T-helper 1 cell treated with Interleukin-12 subunit alpha and Interleukin-12 subunit beta and Interleukin-4 antibody, amounts not matched to agents 30 μg/mL and 1 μg/mL, for 36 hours (primary cell): ENCODE measurements around the gene BRCA2.

Source experiments
- H3K27ac Mint-ChIP-seq: one replicate; pipeline ENCODE4 v1.8.0; 2021; ENCODE audit warnings: mild to moderate bottlenecking, mixed read lengths
- H3K27me3 Mint-ChIP-seq: one replicate; pipeline ENCODE4 v1.8.0; 2021; ENCODE audit warnings: low read depth, mixed read lengths
- H3K36me3 Mint-ChIP-seq: one replicate; pipeline ENCODE4 v1.8.0; 2021; ENCODE audit warnings: low read depth, mixed read lengths
- H3K4me1 Mint-ChIP-seq: one replicate; pipeline ENCODE4 v1.8.0; 2021; ENCODE audit warnings: low read depth, mixed read lengths
- H3K4me3 Mint-ChIP-seq: one replicate; pipeline ENCODE4 v1.8.0; 2021; ENCODE audit warnings: mild to moderate bottlenecking, moderate library complexity, mixed read lengths
- H3K9me3 Mint-ChIP-seq: one replicate; pipeline ENCODE4 v1.8.0; 2021; ENCODE audit warnings: mixed read lengths

BRCA2 gene

GRCh38 chr13:32390048-32390447 is 74.7 kb downstream of the BRCA2 start:
- no peaks in the 10 kb centered on the region for H3K27me3 Mint-ChIP-seq
- no peak overlapping the region for H3K27ac Mint-ChIP-seq
- peaks cover 8% of the 10 kb centered on the region for H3K4me1 Mint-ChIP-seq
- peaks cover 8% of the 10 kb centered on the region for H3K36me3 Mint-ChIP-seq
- no peak overlapping the region for H3K4me3 Mint-ChIP-seq
- no peaks in the 10 kb centered on the region for H3K9me3 Mint-ChIP-seq

DNA sequence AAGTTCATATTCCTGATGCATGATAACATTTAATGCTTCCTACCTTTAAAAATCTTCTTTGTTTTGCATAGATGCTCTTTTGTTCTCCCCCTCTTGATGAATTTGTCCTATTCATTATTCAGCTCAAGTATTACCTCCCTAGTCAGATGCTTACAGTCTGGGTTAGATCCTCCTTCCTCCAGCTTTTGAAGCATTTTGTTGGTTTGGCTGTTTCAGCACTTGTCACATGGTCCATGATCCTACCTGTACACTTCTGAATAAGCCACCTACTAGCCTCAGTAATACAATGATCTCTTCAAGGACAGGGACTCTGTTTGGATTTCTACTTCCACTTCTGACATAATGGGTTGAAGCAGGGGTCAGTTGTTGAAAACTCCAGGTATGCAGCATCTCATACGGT is 75.2 kb downstream of the BRCA2 start:
- Mint-ChIP-seq H3K4me1 (peaks cover 8% of the 10 kb centered on the region), H3K27me3 (no peaks in the 10 kb centered on the region), H3K9me3 (no peaks in the 10 kb centered on the region), H3K27ac (no peak overlapping the region), H3K36me3 (peaks cover 8% of the 10 kb centered on the region), H3K4me3 (no peak overlapping the region)

GRCh38 chr13:32391101-32391619 is 75.9 kb downstream of the BRCA2 start:
- H3K4me3 Mint-ChIP-seq = no peak overlapping the region
- H3K27ac Mint-ChIP-seq = no peak overlapping the region
- peaks cover 8% of the 10 kb centered on the region for H3K4me1 Mint-ChIP-seq

GRCh38 chr13:32403108-32403507 is 87.8 kb downstream of the BRCA2 start:
- no peak overlapping the region for H3K4me3 Mint-ChIP-seq
- H3K27me3 Mint-ChIP-seq = no peaks in the 10 kb centered on the region
- H3K27ac Mint-ChIP-seq = no peak overlapping the region
- H3K36me3 Mint-ChIP-seq = peaks cover 46% of the 10 kb centered on the region
- peaks cover 10% of the 10 kb centered on the region for H3K4me1 Mint-ChIP-seq
- no peaks in the 10 kb centered on the region for H3K9me3 Mint-ChIP-seq

More at GRCh38 chr13:32391101-32391619, 75.9 kb downstream of the BRCA2 start:
- Mint-ChIP-seq H3K27me3 (no peaks in the 10 kb centered on the region), H3K9me3 (no peaks in the 10 kb centered on the region), H3K36me3 (peaks cover 8% of the 10 kb centered on the region)

- peaks cover 26% of the 10 kb centered on the region for H3K4me1 Mint-ChIP-seq
- H3K27me3 Mint-ChIP-seq = no peaks in the 10 kb centered on the region
- H3K27ac Mint-ChIP-seq = peak overlapping the region; percentile 76
- no peaks in the 10 kb centered on the region for H3K9me3 Mint-ChIP-seq
- peak overlapping the region; percentile 64 for H3K4me3 Mint-ChIP-seq
- peaks cover 31% of the 10 kb centered on the region for H3K36me3 Mint-ChIP-seq
Observed at GRCh38 chr13:32407854-32408253, 92.5 kb downstream of the BRCA2 start.

DNA sequence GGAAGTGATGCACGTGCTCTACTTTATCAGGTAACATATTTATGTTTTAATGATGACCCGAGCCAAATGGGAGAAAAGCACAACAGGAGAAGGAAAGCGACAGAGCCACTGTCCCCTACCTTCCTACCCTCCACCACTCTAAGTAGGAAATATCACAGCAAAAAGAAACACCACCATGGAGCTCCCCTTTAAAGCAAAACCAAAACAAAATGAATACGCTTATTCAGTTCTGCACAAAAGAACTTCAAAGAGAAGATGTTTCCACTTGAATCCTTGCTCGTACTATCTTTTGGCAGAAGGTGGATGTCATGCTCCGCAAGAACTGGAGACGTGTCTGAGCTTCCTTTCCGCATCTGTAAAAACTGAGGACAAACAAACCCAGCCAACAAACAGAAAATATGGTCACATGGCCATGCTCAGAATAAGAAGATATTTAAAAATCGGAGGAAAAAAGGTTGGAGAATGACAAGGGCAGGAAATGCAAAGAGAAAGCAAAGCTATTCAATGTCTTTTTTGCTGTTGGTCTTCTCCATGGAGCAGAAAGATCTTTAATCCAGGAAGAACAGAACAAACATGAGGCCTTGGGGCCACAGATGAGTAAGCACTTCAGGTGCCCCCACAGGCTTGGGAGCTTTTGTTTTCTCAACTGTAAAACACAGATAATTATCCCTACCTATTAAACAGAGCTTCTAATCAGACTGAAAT is 93.1 kb downstream of the BRCA2 start:
- H3K36me3 Mint-ChIP-seq = peaks cover 26% of the 10 kb centered on the region
- peak overlapping the region; percentile 76 for H3K27ac Mint-ChIP-seq
- peaks cover 26% of the 10 kb centered on the region for H3K4me1 Mint-ChIP-seq
- no peaks in the 10 kb centered on the region for H3K9me3 Mint-ChIP-seq
- peak overlapping the region; percentile 64 for H3K4me3 Mint-ChIP-seq
- H3K27me3 Mint-ChIP-seq = no peaks in the 10 kb centered on the region

- peaks cover 26% of the 10 kb centered on the region for H3K36me3 Mint-ChIP-seq
- H3K27ac Mint-ChIP-seq = no peak overlapping the region
- peaks cover 26% of the 10 kb centered on the region for H3K4me1 Mint-ChIP-seq
- no peaks in the 10 kb centered on the region for H3K9me3 Mint-ChIP-seq
- H3K27me3 Mint-ChIP-seq = no peaks in the 10 kb centered on the region
- no peak overlapping the region for H3K4me3 Mint-ChIP-seq
Observed at GRCh38 chr13:32409001-32409313, 93.6 kb downstream of the BRCA2 start.

DNA sequence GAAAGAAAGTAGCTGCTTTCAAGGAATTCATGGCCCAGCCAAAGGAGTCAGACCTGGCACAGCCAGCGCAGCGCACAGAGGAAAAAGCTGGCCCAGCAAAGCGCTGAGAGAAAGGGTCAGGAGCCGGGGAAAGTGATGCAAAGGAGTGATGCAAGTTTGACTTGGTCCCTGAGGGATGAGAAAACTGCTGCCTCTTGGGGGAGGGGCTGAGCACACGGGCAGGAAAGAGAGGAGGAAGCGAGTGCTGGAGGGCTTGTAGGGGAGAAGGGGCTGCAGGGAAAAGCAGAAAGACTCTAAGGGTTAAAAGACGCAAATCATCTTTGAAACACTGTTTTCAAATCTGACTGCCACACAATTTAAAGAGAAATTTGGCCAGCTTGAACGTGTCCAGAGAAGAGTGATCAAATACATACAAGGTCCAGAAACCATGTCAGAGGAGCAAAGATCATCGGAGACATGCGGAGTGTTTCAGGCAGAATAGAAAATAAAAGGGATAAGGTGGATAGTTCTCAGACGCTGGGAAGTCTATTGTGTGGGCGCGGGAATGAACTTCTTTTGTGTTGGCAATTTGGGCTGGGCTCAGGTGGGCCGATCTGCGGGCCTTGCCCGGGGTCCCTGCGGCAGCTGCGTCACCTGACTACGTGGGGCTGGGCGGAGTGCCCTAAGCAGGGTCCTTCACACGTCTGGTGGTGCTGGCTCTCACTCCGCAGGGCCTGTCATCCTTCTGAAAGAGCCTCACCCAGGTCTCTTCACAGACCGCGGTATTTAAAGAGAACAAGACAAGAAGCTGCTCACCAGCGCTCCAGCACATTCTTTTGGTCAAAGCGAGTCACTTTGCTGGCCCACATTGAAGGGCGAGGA is 94.5 kb downstream of the BRCA2 start:
- H3K9me3 Mint-ChIP-seq = no peaks in the 10 kb centered on the region
- no peak overlapping the region for H3K27ac Mint-ChIP-seq
- no peak overlapping the region for H3K4me3 Mint-ChIP-seq

GRCh38 chr13:32413284-32413683 is 98.0 kb downstream of the BRCA2 start:
- H3K4me1 Mint-ChIP-seq = peaks cover 16% of the 10 kb centered on the region
- peaks cover 28% of the 10 kb centered on the region for H3K36me3 Mint-ChIP-seq
- H3K4me3 Mint-ChIP-seq = no peak overlapping the region
- peaks cover 3% of the 10 kb centered on the region for H3K9me3 Mint-ChIP-seq
- no peaks in the 10 kb centered on the region for H3K27me3 Mint-ChIP-seq
- no peak overlapping the region for H3K27ac Mint-ChIP-seq

More for the DNA sequence above, 94.5 kb downstream of the BRCA2 start:
- Mint-ChIP-seq H3K36me3 (peaks cover 27% of the 10 kb centered on the region), H3K4me1 (peaks cover 26% of the 10 kb centered on the region), H3K27me3 (no peaks in the 10 kb centered on the region)

DNA sequence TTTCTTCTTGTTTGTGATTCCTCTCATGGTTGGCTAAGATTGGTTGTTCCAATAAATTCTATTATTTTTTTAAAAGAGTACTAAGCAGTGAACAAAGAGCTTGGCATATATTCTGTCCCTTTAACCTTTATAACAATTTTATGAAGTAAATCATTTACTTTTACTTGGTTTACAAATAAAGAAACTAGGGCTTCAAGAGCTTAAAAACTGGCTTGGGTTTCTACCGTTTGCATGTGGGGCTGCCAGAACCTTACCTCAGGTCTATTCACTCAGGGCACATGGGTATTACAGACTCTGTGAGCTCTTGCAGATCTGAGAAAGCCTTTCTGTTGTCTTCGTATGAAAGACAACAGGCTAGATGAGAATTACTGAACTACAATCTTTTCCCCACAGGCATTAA is 99.3 kb downstream of the BRCA2 start:
- Mint-ChIP-seq H3K27me3 (no peaks in the 10 kb centered on the region), H3K27ac (no peak overlapping the region), H3K4me3 (no peak overlapping the region), H3K4me1 (peaks cover 5% of the 10 kb centered on the region), H3K9me3 (peaks cover 13% of the 10 kb centered on the region), H3K36me3 (peaks cover 32% of the 10 kb centered on the region)

DNA sequence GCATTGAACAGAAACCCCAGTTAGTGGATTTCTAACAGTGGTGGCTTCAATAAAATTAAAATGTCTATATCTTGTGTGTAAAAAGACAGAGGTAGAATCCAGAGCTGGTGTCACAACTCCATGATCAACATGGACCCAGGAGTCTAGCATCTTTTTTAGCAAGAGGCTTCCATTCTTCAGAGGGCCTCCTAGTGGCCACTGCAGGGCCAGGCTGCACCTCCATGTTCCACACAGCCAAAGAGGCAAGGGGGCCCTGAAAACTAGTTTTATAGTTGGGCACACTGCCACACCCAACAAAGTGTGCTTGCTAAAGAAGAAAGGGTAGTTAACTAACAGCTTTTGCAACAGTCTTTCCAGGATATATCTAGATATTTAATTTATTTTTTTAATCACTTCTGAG is 99.7 kb downstream of the BRCA2 start:
- no peak overlapping the region for H3K4me3 Mint-ChIP-seq

DNA sequence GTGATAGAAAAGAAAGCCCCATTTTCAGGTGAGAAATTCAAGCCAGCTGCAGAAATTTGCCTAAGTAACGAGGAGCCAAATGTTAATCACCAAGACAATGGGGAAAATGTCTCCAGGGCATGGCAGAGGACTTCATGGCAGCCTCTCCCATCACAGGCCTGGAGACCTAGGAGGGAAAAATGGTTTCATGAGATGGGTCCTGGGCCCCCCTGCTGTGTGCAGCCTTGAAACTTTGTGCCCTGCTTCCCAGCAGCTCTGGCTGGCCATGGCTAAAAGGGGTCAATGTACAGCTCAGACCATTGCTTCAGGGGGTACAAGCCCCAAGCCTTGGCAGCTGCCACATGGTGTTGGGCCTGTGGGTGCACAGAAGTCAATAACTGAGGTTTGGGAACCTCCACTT is 102.7 kb downstream of the BRCA2 start:
- peaks cover 59% of the 10 kb centered on the region for H3K36me3 Mint-ChIP-seq
- H3K4me1 Mint-ChIP-seq = peaks cover 3% of the 10 kb centered on the region
- H3K4me3 Mint-ChIP-seq = no peak overlapping the region
- H3K27ac Mint-ChIP-seq = no peak overlapping the region
- H3K9me3 Mint-ChIP-seq = peaks cover 30% of the 10 kb centered on the region
- no peaks in the 10 kb centered on the region for H3K27me3 Mint-ChIP-seq

More for the DNA sequence above, 99.7 kb downstream of the BRCA2 start:
- Mint-ChIP-seq H3K36me3 (peaks cover 33% of the 10 kb centered on the region), H3K4me1 (peaks cover 2% of the 10 kb centered on the region), H3K27me3 (no peaks in the 10 kb centered on the region), H3K27ac (no peak overlapping the region), H3K9me3 (peaks cover 17% of the 10 kb centered on the region)

- Mint-ChIP-seq H3K36me3 (peaks cover 71% of the 10 kb centered on the region), H3K27me3 (no peaks in the 10 kb centered on the region), H3K27ac (no peak overlapping the region), H3K4me3 (no peak overlapping the region), H3K9me3 (peaks cover 30% of the 10 kb centered on the region), H3K4me1 (peaks cover 12% of the 10 kb centered on the region)
Observed at GRCh38 chr13:32419862-32420261, 104.6 kb downstream of the BRCA2 start.

- Mint-ChIP-seq H3K9me3 (peaks cover 24% of the 10 kb centered on the region), H3K36me3 (peaks cover 59% of the 10 kb centered on the region), H3K27ac (peak overlapping the region; percentile 8), H3K27me3 (no peaks in the 10 kb centered on the region), H3K4me1 (peaks cover 28% of the 10 kb centered on the region), H3K4me3 (no peak overlapping the region)
Observed at GRCh38 chr13:32423592-32423991, 108.3 kb downstream of the BRCA2 start.

- Mint-ChIP-seq H3K36me3 (peaks cover 52% of the 10 kb centered on the region), H3K27ac (peak overlapping the region; percentile 83), H3K4me1 (peaks cover 33% of the 10 kb centered on the region), H3K9me3 (peaks cover 12% of the 10 kb centered on the region), H3K4me3 (peak overlapping the region; percentile 58), H3K27me3 (no peaks in the 10 kb centered on the region)
Observed at GRCh38 chr13:32425158-32425557, 109.8 kb downstream of the BRCA2 start.
